A549 (cell line): ENCODE data around the gene LMBR1L. TPM values are rescaled to one million over a fixed set of nuclear protein-coding genes. Genes with fewer than 3 reads are reported as not detected.

Source experiments
- ATAC-seq, 2 experiments: fragments of 200-7000 bp in 1 of 2; fragments of >200 bp in 1 of 2; cut with Nextera tagmentation in 1 of 2; cut with Tn5 transposase in 1 of 2; 3 replicates each; pipeline versions ENCODE4 v1.8.0 to v1.9.1; 2018 to 2020; ENCODE audit warnings: mild to moderate bottlenecking in 1 of 2, moderate library complexity in 1 of 2
- CTCF ChIA-PET: fragments of 300-600 bp; sonication (Branson Sonifier 250); formaldehyde crosslinking; extraction: SDS; loops from one replicate; lab custom pipeline; 2021; ENCODE audit warnings: antibody characterized with exemption, inconsistent platforms; lab: Yijun Ruan, JAX
- POLR2A ChIA-PET: fragments of 350-600 bp; formaldehyde crosslinking; extraction: SDS; loops from one replicate; lab custom pipeline; 2021; ENCODE audit warnings: antibody characterized with exemption, inconsistent platforms; lab: Yijun Ruan, JAX
- DNase-seq, 2 experiments: peaks; one replicate each; pipeline versions ENCODE4 v3.0.0 to v3.0.0-alpha.2; 2011 to 2016; ENCODE audit warnings: low read depth in 1 of 2, low spot score in 1 of 2
- FAIRE-seq: peaks from 2 replicates; lab custom pipeline; 2011; peaks lifted over from hg19 to GRCh38; lab: Jason Lieb, UNC
- H3K27ac ChIP-seq, 2 experiments: fragments of >200 bp; sonication (Bioruptor Twin); formaldehyde crosslinking; 3 replicates each; pipeline ENCODE4 v1.5.1; 2016 to 2017
- H3K4me1 ChIP-seq: fragments of >200 bp; sonication (Bioruptor Twin); formaldehyde crosslinking; 3 replicates; pipeline ENCODE4 v1.6.1; 2016
- H3K4me2 ChIP-seq: fragments of >200 bp; sonication (Bioruptor Twin); formaldehyde crosslinking; 3 replicates; pipeline ENCODE4 v1.6.1; 2016
- H3K4me3 ChIP-seq: fragments of >200 bp; sonication (Bioruptor Twin); formaldehyde crosslinking; 3 replicates; pipeline ENCODE4 v1.5.1; 2016
- H3K9me3 ChIP-seq: fragments of >200 bp; sonication (Bioruptor Twin); formaldehyde crosslinking; 3 replicates; pipeline ENCODE4 v1.6.1; 2016
- BHLHE40 ChIP-seq: IDR thresholded peaks from 2 replicates; pipeline ENCODE4 v1.6.1; 2012; ENCODE audit warnings: low read depth, low read length, inconsistent platforms
- CBX2 ChIP-seq: fragments of 200-600 bp; sonication (generic); IDR thresholded peaks from 2 replicates; pipeline ENCODE4 v1.6.1; 2016; ENCODE audit warnings: low read depth, mild to moderate bottlenecking, borderline replicate concordance
- CBX8 ChIP-seq: fragments of 200-600 bp; sonication (generic); IDR thresholded peaks from 2 replicates; pipeline ENCODE4 v1.6.1; 2016
- CHD2 ChIP-seq: fragments of 150-350 bp; IDR thresholded peaks from 2 replicates; pipeline ENCODE4 v1.6.1; 2014; ENCODE audit warnings: low read length; ENCODE audit not compliant: partially characterized antibody
- EHF ChIP-seq: fragments of 250-450 bp; sonication (Bioruptor Pico); IDR thresholded peaks from 2 replicates; pipeline ENCODE4 v1.5.0; 2020; ENCODE audit warnings: mild to moderate bottlenecking
- EP300 ChIP-seq, 2 experiments: fragments of >200 bp; sonication (Bioruptor Twin); formaldehyde crosslinking; IDR thresholded peaks; 2 replicates in 1 of 2; 3 replicates in 1 of 2; pipeline ENCODE4 v1.6.1; 2016 to 2017
- GATA3 ChIP-seq: IDR thresholded peaks from 2 replicates; pipeline ENCODE4 v1.6.1; 2012; ENCODE audit warnings: borderline replicate concordance
- HDAC2 ChIP-seq: fragments of 200-600 bp; sonication (generic); IDR thresholded peaks from 2 replicates; pipeline ENCODE4 v1.6.1; 2016
- HOXB13 ChIP-seq: fragments of 250-450 bp; sonication (Bioruptor Pico); IDR thresholded peaks from 2 replicates; pipeline ENCODE4 v1.5.0; 2020; ENCODE audit warnings: low read depth, mild to moderate bottlenecking, moderate library complexity
- HOXB5 ChIP-seq: fragments of 250-450 bp; sonication (Bioruptor Pico); IDR thresholded peaks from 2 replicates; pipeline ENCODE4 v1.5.0; 2020; ENCODE audit warnings: mild to moderate bottlenecking, moderate library complexity
- JUN ChIP-seq, 2 experiments: fragments of >200 bp; sonication (Bioruptor Twin); formaldehyde crosslinking; IDR thresholded peaks; 2 replicates in 1 of 2; 3 replicates in 1 of 2; pipeline ENCODE4 v1.6.1; 2016 to 2017
- JUNB ChIP-seq: fragments of >200 bp; sonication (Bioruptor Twin); formaldehyde crosslinking; IDR thresholded peaks from 2 replicates; pipeline ENCODE4 v1.6.1; 2016
- KDM1A ChIP-seq: fragments of 200-600 bp; sonication (generic); IDR thresholded peaks from 2 replicates; pipeline ENCODE4 v1.6.1; 2016; ENCODE audit warnings: low read depth, mild to moderate bottlenecking
- MAZ ChIP-seq: fragments of 150-350 bp; IDR thresholded peaks from 2 replicates; pipeline ENCODE4 v1.6.1; 2014; ENCODE audit warnings: antibody characterized with exemption, low read depth, low read length, borderline replicate concordance
- MYC ChIP-seq: IDR thresholded peaks from 2 replicates; pipeline ENCODE4 v1.6.1; 2012; ENCODE audit warnings: mild to moderate bottlenecking, inconsistent platforms, low read length, improper control_type of control experiment, borderline replicate concordance
- NFE2L2 ChIP-seq: fragments of 150-350 bp; conservative IDR thresholded peaks from 2 replicates; pipeline ENCODE4 v1.6.1; 2014; ENCODE audit warnings: low read length
- RAD21 ChIP-seq, 2 experiments: fragments of >200 bp in 1 of 2; sonication (Bioruptor Twin) in 1 of 2; formaldehyde crosslinking in 1 of 2; IDR thresholded peaks in 1 of 2; conservative IDR thresholded peaks in 1 of 2; 2 replicates in 1 of 2; 3 replicates in 1 of 2; pipeline ENCODE4 v1.6.1; 2012 to 2018; ENCODE audit warnings: inconsistent platforms in 1 of 2
- RARB ChIP-seq: fragments of 250-450 bp; sonication (Bioruptor Pico); IDR thresholded peaks from 2 replicates; pipeline ENCODE4 v1.8.0; 2021; ENCODE audit warnings: mild to moderate bottlenecking, moderate library complexity
- SMC3 ChIP-seq: fragments of >200 bp; sonication (Bioruptor Twin); formaldehyde crosslinking; IDR thresholded peaks from 3 replicates; pipeline ENCODE4 v1.6.1; 2018; ENCODE audit warnings: inconsistent platforms
- WGBS: methylation state at CpG from one replicate; pipeline ENCODE4 v1.1.6; 2017; ENCODE audit errors: missing lambda C conversion rate; 5-methylcytosine and 5-hydroxymethylcytosine counted together
- polyA plus RNA-seq, 4 experiments: library from polyadenylated mRNA; depleted of rRNA in 3 of 4; stranded (reverse); fragments of >200 nt; fragmentation: RNase III in 1 of 4; extraction: RNeasy Plus Mini Kit Qiagen cat#74134 plus additional on column Dnase treatment in 1 of 4; gene quantifications; 2 replicates in 3 of 4; 3 replicates in 1 of 4; pipeline ENCODE4 v1.2.3, GENCODE V29; 2011 to 2017
- TF ChIP-seq, protein P1 (sequence below): fragments of 450-650 bp; IDR thresholded peaks from 2 replicates; pipeline ENCODE4 v1.6.1; 2014; ENCODE audit warnings: antibody characterized with exemption
- TF ChIP-seq, protein P2 (sequence below): fragments of 150-350 bp; IDR thresholded peaks from 2 replicates; pipeline ENCODE4 v1.6.1; 2014; ENCODE audit warnings: low read depth, mild to moderate bottlenecking, low read length
- TF ChIP-seq, protein P3 (sequence below): fragments of >200 bp; sonication (Bioruptor Twin); formaldehyde crosslinking; IDR thresholded peaks from 2 replicates; pipeline ENCODE4 v1.6.1; 2016
- TF ChIP-seq, protein P4 (sequence below): fragments of >200 bp; sonication (Bioruptor Twin); formaldehyde crosslinking; IDR thresholded peaks from 3 replicates; pipeline ENCODE4 v1.5.1; 2016
- TF ChIP-seq, protein P5 (sequence below): IDR thresholded peaks from 2 replicates; pipeline ENCODE4 v1.6.1; 2012
- TF ChIP-seq, protein P6 (sequence below): IDR thresholded peaks from 2 replicates; pipeline ENCODE4 v1.6.1; 2012
- TF ChIP-seq, protein P7 (sequence below): IDR thresholded peaks from 2 replicates; pipeline ENCODE4 v1.6.1; 2012; ENCODE audit warnings: low read depth, borderline replicate concordance
- TF ChIP-seq, protein P8 (sequence below): fragments of 200-600 bp; sonication (generic); IDR thresholded peaks from 2 replicates; pipeline ENCODE4 v1.6.1; 2016; ENCODE audit warnings: antibody characterized with exemption, mild to moderate bottlenecking, moderate library complexity
- TF ChIP-seq, protein P9 (sequence below): fragments of >200 bp; sonication (Bioruptor Twin); formaldehyde crosslinking; IDR thresholded peaks from 3 replicates; pipeline ENCODE4 v1.6.1; 2016

The LMBR1L gene
- polyA plus RNA-seq, 2 of the 4 experiments (the other 2 are of a cell fraction) = 16.7 to 25.1 TPM

DNA sequence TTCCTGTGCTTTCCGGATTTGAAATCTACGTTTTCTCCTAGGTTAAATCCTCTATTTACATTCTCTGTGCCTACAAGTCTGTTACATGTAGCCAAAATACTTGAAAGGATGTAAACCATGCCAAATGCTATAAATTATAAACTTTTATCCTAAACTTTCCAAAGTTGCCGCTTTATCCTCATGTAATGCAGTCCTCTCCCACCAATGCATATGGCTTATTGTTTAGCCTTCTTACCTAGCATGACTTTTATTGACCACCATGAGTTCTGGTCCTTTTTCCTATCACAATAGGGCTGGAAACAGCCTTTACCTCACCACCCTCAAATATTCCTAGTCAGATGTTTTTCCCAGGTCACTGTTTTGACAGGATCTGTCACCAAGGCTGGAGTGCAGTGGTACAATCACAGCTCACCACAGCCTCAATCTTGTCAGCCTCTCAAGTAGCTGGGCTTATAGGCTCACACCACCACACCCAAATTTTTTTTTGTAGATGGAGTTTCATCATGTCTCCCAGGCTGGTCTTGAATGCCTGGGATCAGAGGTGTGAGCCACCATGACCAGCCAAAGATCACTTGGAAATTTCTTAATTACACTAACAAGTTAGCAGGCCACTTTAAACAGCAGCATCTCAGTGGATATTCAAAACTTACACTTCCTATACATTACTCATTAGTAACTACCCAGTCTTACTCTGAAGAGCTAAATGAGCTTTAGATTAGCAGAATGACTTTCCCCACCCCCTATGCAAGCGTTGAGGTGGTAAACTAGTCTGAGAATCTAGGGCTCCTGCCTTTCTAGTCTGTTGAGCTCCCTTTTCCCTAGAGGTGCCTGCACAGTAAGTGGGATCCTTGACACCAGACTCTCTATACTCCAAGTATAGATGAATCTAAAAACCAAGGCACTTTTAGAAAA, 16.5 kb upstream of the LMBR1L start:
- CTCF ChIA-PET = interaction anchor here (0.6 to 6.6 kb wide), 5 partner anchors 14 to 1037 kb away, joined by 3 to 87 read pairs (median 15); no protein-coding TSS in a partner anchor
- no peak overlapping the region for H3K27ac ChIP-seq
- no peak for FAIRE-seq
- no peak for TF ChIP-seq MAZ
- TF ChIP-seq, protein P1, sequence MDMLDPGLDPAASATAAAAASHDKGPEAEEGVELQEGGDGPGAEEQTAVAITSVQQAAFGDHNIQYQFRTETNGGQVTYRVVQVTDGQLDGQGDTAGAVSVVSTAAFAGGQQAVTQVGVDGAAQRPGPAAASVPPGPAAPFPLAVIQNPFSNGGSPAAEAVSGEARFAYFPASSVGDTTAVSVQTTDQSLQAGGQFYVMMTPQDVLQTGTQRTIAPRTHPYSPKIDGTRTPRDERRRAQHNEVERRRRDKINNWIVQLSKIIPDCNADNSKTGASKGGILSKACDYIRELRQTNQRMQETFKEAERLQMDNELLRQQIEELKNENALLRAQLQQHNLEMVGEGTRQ = no peak
- TF ChIP-seq, protein P2, sequence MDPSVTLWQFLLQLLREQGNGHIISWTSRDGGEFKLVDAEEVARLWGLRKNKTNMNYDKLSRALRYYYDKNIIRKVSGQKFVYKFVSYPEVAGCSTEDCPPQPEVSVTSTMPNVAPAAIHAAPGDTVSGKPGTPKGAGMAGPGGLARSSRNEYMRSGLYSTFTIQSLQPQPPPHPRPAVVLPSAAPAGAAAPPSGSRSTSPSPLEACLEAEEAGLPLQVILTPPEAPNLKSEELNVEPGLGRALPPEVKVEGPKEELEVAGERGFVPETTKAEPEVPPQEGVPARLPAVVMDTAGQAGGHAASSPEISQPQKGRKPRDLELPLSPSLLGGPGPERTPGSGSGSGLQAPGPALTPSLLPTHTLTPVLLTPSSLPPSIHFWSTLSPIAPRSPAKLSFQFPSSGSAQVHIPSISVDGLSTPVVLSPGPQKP = no peak
- TF ChIP-seq BHLHE40 = no peak
- TF ChIP-seq RAD21 (conservative IDR thresholded peaks at IDR 0.05 in 1 of 2, IDR thresholded peaks at IDR 0.05 in 1 of 2) = no peak
- no peak for TF ChIP-seq HDAC2
- no peak for TF ChIP-seq EP300 (IDR thresholded peaks at IDR 0.05)
- TF ChIP-seq SMC3 = no peak
- no peak for TF ChIP-seq CBX2
- TF ChIP-seq, protein P3, sequence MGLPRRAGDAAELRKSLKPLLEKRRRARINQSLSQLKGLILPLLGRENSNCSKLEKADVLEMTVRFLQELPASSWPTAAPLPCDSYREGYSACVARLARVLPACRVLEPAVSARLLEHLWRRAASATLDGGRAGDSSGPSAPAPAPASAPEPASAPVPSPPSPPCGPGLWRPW = no peak
- TF ChIP-seq, protein P4, sequence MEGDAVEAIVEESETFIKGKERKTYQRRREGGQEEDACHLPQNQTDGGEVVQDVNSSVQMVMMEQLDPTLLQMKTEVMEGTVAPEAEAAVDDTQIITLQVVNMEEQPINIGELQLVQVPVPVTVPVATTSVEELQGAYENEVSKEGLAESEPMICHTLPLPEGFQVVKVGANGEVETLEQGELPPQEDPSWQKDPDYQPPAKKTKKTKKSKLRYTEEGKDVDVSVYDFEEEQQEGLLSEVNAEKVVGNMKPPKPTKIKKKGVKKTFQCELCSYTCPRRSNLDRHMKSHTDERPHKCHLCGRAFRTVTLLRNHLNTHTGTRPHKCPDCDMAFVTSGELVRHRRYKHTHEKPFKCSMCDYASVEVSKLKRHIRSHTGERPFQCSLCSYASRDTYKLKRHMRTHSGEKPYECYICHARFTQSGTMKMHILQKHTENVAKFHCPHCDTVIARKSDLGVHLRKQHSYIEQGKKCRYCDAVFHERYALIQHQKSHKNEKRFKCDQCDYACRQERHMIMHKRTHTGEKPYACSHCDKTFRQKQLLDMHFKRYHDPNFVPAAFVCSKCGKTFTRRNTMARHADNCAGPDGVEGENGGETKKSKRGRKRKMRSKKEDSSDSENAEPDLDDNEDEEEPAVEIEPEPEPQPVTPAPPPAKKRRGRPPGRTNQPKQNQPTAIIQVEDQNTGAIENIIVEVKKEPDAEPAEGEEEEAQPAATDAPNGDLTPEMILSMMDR = no peak
- TF ChIP-seq RARB = peak; percentile 96
- no peak for TF ChIP-seq CBX8
- TF ChIP-seq, protein P5, sequence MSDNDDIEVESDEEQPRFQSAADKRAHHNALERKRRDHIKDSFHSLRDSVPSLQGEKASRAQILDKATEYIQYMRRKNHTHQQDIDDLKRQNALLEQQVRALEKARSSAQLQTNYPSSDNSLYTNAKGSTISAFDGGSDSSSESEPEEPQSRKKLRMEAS = no peak
- 0 out of 2 replicates have a peak, but pooled peaks have one; percentile 6 for TF ChIP-seq NFE2L2
- TF ChIP-seq EHF (CRISPR knock-in tag) = 0 out of 2 replicates have a peak, but pooled peaks have one; percentile 47
- TF ChIP-seq JUN (IDR thresholded peaks at IDR 0.05) = peak in 1 of 2 experiments; percentile 48; a peak in 2 of 5 replicates
- TF ChIP-seq, protein P6, sequence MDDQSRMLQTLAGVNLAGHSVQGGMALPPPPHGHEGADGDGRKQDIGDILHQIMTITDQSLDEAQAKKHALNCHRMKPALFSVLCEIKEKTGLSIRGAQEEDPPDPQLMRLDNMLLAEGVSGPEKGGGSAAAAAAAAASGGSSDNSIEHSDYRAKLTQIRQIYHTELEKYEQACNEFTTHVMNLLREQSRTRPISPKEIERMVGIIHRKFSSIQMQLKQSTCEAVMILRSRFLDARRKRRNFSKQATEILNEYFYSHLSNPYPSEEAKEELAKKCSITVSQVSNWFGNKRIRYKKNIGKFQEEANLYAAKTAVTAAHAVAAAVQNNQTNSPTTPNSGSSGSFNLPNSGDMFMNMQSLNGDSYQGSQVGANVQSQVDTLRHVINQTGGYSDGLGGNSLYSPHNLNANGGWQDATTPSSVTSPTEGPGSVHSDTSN = peak; percentile 73
- TF ChIP-seq GATA3 = 0 out of 2 replicates have a peak, but pooled peaks have one; percentile 11
- no peak for TF ChIP-seq MYC
- TF ChIP-seq CHD2 = peak; percentile 11
- TF ChIP-seq KDM1A = no peak
- TF ChIP-seq, protein P7, sequence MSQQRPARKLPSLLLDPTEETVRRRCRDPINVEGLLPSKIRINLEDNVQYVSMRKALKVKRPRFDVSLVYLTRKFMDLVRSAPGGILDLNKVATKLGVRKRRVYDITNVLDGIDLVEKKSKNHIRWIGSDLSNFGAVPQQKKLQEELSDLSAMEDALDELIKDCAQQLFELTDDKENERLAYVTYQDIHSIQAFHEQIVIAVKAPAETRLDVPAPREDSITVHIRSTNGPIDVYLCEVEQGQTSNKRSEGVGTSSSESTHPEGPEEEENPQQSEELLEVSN = no peak
- no peak for TF ChIP-seq JUNB
- TF ChIP-seq, protein P8, sequence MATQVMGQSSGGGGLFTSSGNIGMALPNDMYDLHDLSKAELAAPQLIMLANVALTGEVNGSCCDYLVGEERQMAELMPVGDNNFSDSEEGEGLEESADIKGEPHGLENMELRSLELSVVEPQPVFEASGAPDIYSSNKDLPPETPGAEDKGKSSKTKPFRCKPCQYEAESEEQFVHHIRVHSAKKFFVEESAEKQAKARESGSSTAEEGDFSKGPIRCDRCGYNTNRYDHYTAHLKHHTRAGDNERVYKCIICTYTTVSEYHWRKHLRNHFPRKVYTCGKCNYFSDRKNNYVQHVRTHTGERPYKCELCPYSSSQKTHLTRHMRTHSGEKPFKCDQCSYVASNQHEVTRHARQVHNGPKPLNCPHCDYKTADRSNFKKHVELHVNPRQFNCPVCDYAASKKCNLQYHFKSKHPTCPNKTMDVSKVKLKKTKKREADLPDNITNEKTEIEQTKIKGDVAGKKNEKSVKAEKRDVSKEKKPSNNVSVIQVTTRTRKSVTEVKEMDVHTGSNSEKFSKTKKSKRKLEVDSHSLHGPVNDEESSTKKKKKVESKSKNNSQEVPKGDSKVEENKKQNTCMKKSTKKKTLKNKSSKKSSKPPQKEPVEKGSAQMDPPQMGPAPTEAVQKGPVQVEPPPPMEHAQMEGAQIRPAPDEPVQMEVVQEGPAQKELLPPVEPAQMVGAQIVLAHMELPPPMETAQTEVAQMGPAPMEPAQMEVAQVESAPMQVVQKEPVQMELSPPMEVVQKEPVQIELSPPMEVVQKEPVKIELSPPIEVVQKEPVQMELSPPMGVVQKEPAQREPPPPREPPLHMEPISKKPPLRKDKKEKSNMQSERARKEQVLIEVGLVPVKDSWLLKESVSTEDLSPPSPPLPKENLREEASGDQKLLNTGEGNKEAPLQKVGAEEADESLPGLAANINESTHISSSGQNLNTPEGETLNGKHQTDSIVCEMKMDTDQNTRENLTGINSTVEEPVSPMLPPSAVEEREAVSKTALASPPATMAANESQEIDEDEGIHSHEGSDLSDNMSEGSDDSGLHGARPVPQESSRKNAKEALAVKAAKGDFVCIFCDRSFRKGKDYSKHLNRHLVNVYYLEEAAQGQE = no peak
- TF ChIP-seq HOXB5 (CRISPR knock-in tag) = 0 out of 2 replicates have a peak, but pooled peaks have one; percentile 61
- TF ChIP-seq HOXB13 (CRISPR knock-in tag) = no peak
- TF ChIP-seq, protein P9, sequence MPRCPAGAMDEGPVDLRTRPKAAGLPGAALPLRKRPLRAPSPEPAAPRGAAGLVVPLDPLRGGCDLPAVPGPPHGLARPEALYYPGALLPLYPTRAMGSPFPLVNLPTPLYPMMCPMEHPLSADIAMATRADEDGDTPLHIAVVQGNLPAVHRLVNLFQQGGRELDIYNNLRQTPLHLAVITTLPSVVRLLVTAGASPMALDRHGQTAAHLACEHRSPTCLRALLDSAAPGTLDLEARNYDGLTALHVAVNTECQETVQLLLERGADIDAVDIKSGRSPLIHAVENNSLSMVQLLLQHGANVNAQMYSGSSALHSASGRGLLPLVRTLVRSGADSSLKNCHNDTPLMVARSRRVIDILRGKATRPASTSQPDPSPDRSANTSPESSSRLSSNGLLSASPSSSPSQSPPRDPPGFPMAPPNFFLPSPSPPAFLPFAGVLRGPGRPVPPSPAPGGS = 0 out of 3 replicates have a peak, but pooled peaks have one; percentile 35

More for the DNA sequence above, 16.5 kb upstream of the LMBR1L start:
- POLR2A ChIA-PET = no interaction called here
- H3K4me1 ChIP-seq = peaks cover 18% of the 10 kb centered on the region
- WGBS = 90% methylated on average over 4 of the region's 4 CpGs
- ATAC-seq (no peak), DNase-seq (peak in 1 of 2 experiments; percentile 42)
- no peak overlapping the region for H3K4me2 ChIP-seq
- H3K9me3 ChIP-seq = no peaks in the 10 kb centered on the region
- no peak overlapping the region for H3K4me3 ChIP-seq
